TTC549 (cell line): Measurements from ENCODE around the gene SEC14L3.
A peak's percentile ranks its signal among the peaks of the same experiment; 100 is the strongest.

Experiments used
- FAIRE-seq: peaks from 2 replicates; lab custom pipeline; 2012; peaks lifted over from hg19 to GRCh38; lab: Jason Lieb, UNC

Gene SEC14L3

DNA sequence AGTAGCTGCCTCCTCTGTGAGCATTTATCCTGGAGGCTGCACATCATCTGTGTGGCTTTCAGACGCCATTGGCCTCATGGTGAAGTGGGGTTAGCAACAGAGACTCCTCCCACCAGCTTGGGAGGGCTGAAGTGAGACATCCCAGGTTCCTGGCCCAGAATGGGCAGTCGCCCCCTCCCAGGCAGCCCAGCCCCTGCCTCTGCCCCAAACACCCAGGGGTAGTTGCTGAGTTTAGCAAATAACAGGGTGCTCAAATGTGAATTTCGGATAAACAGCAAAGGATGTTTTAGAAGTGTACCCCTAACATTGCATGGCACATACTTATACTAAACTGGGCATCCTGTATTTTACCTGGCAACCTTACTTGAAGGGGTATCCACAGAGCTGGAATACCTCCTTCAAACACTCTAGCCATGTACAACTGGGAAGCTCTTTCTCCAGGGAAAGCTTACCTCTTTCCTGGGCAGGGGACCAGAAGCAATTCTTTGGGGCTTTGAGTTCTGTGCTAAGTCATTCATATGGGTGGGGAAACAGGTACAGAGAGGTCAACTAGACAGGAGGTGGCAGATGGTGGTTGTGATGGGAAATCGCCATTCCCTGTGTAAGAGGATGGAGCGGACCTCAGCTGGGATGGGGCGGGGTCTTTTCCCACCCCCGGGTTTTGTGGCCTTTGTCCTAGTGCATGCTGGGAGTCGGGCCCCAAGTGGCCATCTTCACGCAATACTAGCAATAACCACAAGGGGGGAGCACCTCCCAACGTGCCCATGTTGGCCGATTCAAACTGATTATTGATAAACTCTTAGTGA is 27.0 kb downstream of the SEC14L3 start:
- no peak for FAIRE-seq

DNA sequence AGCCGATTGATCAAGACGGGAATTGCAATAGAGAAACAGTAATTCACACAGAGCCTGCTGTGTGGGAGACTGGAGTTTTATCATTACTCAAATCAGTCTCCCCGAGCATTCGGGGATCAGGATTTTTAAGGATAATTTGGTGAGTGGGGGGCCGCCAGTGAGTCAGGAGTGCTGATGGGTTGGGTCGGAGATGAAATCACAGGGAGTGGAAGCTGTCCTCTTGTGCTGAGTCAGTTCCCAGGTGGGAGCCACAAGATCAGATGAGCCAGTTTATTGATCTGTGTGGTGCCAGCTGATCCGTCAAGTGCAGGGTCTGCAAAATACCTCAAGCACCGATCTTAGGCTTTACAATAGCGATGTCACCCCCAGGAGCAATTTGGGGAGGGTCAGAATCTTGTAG is 30.7 kb downstream of the SEC14L3 start:
- FAIRE-seq, result no peak

DNA sequence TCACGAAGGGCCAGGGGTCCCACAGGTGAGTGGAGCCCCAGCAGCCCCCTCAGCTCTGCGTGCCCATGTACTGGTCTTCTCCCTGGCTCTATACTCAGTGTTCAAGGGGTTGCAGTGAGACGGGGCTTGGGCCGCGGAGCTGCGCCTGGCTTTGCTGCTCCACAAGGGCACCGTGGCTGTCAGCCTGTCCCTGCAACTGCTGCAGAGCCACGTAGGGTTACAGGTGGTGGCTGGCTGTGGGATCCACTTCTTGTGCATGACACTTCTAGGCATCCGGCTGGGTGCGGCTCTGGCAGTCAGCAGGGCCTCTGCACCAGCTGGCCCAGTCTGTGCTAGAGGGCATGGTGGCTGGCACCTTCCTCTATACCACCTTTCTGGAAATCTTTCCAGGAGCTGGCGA is 32.0 kb downstream of the SEC14L3 start:
- FAIRE-seq, result no peak

DNA sequence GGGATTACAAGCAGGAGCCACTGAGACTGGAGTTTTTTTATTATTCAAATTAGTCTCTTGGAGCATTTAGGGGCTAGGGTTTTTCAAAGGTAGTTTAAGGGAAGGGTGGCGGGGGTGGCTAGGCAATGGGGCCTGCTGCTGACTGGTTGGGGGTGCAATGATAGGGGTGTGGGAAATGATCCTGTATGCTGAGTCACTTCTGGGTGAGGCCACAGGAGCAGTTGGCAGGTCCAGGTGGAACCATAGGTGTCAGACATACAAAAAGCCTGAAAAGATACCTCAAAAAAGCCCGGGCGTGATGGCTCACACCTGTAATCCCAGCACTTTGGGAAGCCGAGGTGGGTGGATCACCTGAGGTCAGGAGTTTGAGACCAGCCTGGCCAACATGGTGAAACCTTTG is 32.6 kb downstream of the SEC14L3 start:
- no peak for FAIRE-seq

DNA sequence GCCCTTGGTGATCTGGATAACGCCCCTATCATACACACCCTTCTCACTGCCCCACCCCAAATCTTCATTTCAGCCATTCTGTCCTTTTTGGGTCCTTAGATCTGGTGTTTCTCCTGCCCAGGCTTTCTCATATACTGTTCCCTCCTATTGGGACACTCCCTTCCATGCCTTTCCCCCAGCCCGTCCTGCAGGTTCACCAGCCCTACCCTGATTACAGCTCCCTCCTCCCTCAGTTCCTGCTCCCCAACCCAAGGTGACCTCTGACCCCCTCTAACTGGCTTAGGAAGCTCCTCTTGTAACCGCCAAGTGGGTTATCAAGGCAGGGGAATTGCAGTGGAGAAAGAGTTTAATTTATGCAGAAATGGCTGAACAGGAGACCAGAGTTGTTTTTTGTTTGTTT is 33.3 kb downstream of the SEC14L3 start:
- FAIRE-seq, result no peak

DNA sequence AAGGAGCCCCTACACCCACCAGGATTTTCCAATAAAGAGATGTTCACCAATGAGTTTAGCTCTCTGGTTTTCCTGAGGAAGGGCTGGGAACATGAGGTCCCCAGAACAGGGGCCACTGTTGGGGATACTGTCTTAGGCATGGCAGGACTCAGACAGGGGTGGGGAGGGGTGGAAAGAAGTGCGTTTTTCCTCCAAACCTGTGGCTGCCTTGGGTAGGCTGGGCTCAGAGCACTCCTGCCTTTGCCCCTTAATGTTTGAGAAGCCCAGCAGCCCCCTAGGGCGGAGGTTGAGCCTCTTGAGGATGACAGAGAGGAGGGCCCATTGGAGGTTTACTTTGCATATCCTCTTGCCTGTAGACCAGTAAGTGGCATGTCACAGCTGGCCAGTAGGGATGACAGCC is 35.6 kb downstream of the SEC14L3 start:
- no peak for FAIRE-seq

DNA sequence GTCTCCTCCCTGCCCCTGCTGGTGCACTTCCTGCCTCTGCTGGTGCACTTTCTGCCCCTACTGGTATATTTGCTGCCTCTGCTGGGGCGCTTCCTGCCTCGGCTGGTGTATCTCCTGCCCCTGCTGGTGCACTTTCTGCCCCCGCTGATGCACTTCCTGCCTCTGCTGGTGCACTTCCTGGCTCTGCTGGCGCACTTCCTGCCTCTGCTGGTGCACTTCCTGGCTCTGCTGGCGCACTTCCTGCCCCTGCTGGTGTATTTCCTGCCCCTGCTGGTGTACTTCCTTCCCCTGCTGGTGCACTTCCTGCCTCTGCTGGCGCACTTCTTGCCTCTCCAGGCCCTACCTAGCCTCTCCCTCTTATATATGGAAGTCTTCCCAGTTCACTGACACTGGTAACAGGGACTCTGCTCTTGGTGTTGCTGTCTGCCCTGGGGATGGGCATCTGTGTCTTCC is 36.1 kb downstream of the SEC14L3 start:
- FAIRE-seq, result no peak

DNA sequence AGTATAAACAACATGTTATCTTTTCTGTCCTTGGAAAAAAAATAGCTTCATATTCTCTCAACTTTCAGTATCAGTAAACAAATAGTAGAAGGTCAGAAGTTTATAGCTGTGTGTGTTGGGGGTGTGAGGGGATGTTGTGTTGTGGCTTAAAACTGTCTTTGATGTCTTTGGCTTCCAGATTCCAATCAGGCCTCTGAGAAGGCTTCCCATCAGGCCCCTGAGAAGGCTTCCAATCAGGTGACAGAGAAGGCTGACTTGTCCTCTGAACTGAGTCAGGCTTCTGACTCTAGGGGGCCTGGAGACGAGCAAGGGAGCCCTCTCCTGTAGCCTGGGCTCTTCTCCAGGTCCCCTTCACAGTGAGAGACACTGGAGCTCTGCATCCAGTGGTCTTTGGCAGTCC is 37.0 kb downstream of the SEC14L3 start:
- no peak for FAIRE-seq

DNA sequence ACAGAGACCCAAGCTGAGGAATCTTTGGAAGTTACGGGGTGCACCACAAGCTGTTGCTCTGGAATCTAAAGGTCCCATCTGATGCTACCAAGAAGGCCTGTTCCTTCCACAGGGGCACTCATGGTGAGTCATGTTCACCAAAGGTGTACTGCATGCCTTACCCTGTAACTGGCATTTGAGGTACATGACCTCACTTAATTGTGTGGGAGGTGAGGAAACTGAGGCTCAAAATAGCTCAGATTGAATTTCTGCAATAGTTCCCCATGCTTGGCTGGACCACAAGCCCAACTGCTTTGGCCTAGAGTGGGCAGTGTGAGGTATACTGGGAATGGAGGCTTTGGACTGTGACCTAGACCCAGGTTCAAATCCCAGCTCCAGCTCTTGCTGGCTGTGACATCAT is 38.0 kb downstream of the SEC14L3 start:
- no peak for FAIRE-seq

DNA sequence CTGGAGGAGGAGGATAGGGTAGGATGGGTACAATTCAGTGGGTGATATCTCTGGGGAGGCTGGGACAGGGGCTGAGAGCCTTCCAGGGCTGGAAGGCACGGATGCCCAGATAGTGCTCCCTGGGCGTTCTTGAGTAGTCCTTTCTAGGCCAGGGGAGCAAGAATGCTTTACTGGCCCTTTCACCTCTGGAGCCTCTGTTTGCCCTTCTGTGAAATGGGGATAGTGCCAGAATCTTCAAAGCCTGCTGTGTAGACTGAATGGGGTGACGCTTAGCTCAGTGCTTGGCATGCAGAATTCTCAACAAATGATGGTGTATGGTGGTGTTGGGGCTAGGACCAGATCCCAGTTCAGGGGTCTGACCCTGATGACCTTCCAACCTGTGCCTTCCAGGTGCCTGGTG is 38.6 kb downstream of the SEC14L3 start:
- FAIRE-seq, result no peak

DNA sequence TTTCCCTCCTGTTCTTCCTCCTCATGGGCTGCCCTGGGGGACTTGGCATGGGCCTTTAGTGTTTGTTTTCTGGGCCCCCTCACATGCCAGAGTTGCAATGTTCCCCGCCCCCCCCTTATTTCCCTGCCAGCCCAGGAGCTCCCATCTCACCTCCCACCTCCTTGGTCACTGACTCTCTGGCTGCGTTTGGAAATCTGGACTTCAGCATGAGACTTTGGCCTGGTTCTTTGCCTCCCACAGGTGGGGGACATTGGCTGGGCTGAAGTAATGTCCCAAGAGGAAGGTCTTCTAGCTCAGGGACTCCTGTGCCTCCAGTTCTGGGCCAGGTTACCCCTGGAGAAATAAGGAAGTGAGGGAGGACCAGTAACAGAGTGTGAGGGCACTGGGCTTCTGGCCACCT is 39.3 kb downstream of the SEC14L3 start:
- FAIRE-seq, result no peak

DNA sequence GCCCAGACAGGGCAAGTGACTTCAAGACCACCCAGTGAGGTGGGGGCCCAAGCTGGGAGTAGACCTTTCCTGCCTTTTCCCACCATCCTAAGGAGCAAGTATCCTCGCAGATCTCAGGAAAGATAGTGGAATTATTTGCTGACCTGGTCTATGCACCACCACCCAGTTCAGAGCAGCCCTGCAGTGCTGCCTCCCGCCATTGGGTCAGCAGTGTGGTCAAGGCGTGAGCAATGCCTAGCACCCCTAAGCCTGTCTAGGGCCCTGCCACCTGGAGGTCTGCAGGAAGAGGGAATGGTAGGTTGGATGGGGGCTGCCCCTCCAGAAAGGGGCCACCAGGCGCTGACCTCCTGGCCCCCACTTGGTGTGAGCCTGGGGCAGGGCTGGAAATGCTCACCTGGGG is 39.7 kb downstream of the SEC14L3 start:
- no peak for FAIRE-seq

DNA sequence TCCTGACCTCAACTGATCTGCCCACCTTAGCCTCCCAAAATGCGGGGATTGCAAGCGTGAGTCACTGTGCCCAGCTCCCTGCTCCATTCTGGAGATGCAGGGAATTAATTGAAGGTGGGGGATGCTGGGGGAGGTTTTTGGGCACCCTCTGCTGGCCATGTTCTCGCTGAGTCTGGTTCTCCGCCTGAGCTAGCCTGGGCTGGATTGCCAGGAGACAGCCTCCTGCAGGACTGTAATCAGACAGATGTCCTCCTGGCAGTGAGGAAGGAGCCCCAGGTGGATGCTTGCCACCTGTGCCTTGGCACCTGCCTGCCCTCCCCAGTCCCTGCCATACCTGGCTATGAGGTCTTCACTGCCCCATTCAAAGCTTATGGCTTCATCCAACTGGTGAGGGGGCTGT is 40.9 kb downstream of the SEC14L3 start:
- no peak for FAIRE-seq

DNA sequence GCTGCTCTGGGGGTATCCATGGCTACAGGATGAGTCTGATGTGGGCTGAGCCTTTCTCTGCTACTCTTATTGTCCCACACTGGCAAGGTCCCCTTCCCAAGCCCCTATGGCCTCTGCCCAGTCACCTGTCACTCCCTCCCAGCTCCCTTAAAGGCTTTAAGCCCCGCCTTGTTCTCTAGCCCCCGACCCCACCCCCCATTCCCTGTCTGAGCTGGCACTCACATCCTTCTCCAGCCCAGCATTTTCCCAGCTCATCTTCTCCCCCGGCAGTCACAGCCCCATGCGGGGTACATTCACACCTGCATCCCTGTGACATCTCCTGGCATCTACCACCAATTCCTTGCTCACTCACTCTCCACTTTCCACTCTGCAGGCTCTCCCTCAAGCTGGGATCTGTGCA is 41.9 kb downstream of the SEC14L3 start:
- FAIRE-seq, result no peak

DNA sequence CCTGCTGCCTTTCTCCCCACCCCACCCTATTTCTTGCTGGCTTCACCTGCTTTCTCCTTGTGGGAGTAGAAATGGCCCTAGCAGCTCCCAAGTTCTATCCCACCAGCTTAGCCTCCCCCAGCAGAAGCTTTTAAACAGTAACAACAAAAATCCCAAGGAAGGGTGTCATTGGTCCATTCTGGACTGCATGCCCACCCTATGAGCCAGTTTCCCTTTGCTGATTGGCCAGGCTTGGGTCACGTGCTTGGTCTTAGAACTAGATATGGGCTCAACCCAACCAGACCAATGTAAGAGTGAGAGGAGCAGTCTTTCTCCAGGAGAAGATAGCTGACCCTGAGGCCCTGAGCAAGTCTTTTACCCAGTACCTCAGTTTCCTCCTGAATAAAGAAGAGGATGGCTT is 43.9 kb downstream of the SEC14L3 start:
- no peak for FAIRE-seq

DNA sequence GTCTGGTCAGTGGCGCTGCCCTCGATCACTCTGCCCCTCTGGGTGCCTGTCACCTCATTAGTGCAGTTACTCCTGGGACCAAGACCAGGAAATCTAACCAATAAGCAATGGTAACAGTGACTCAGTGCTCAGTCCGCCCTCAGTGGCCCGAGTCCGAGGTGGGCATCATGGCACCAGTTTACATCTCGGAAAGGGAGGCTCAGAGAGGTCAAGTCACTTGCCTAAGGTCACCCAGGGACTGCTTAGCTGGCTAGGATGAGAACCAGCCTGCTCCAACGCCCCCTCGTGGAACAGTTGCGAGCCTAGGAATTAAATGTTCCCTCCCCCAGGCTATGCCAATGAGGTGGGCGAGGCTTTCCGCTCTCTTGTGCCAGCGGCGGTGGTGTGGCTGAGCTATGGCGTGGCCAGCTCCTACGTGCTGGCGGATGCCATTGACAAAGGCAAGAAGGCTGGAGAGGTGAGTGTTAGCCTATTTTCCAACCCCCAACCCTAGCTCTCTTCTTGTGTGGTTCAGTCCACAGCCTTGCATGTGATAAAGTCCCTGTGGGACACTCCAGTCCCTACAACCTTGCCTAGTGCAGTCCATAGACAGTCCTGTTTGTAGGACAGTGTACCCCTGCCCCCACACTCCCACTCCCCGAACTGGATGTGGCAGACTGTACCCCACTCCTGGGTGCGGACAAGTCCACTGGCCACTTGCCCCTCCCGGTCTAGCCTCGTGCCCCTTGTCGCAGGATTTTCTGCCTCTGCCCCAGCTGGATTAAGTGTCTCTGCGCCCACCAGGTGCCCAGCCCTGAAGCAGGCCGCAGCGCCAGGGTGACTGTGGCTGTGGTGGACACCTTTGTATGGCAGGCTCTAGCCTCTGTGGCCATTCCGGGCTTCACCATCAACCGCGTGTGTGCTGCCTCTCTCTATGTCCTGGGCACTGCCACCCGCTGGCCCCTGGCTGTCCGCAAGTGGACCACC is 45.1 kb downstream of the SEC14L3 start:
- FAIRE-seq, result no peak

DNA sequence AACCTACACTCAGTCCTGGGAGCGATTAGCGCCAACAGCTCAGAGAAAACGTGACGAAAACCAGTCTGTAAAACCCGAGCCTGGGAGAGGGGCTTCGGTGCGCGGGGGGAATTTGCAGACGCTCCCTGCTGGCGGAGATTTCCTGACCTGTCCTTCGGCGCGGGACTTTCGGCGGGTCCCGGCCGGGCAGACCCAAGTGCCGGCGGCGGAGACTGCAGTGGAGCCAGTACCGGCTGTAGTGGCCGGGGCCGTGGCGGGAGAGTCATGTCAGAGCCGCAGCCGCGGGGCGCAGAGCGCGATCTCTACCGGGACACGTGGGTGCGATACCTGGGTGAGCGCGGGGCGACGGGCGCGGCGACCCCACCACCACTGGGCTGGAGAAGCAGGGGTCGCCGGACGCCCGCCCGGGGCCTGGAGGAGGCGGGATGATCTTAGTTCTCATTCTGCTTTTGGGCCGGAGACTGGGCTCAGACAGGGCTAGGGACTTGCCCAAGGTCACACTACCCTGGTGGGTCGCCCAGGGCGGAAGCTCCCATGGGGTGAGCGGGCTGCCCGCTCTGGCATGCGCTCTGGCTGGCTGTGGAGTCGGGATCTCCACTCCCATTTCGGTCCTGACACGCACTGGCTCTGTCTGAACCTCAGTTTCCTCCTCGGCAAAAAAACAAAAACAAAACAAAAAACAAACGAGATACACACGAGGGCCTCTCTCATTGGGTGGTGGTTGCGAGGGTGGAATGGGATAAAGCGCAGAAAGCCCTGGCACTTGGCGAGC is 46.0 kb downstream of the SEC14L3 start, which contains the start of gene MTFP1:
MTFP1 (plus strand) TSS at position 153 of the 772 bp plus-strand sequence; CDS start at position 265, 112 bp downstream.
- no peak for FAIRE-seq

DNA sequence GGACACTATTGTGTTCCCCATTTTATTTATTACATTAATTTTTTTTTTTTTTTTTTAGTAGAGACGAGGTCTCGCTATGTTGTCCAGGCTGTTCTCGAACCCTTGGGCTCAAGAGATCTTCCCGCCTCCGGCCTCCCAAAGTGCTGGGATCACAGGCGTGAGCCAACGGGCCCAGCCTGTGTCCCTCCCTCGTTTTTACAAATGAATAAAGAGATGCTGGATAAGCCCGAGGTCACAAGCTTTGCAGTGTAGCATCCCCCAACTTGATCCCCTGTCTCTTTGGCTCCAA is 46.5 kb downstream of the SEC14L3 start:
- FAIRE-seq, result no peak

DNA sequence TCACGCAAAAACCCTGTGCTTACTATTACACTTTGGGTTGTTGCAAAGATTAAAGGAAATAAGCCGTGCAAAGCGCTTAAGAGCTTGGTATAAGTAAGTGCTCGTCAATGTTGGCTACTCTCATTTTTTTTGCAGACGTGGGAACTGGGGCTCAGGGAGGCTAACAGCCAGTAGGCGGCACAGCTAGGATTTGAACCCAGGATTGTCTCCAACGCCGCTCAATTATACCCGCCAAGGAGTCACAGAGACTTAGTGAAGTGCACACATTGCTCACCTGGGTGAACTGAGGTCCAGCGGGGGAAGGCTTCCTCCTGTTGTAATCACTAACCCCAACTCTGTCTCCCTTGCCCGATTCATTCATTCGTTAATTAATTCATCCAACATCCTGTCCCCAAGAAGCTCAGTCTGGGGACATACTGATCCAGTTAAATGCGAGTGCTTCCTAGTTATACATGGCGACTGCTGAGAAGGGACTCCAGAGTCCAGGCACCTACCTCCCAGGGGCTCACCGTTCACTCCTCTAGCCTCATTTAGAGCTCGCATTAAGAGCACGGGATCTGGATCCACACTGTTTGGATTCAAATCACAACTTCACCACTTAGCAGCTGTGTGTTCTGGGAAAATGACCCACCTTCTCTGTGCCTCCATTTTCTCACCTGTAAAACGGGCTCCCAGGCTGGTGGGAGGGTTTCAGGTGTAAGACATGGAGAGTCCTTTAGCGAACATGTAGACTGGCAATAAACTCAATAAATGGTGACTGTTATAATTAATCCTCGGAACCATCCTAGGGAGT is 47.1 kb downstream of the SEC14L3 start:
- no peak for FAIRE-seq

DNA sequence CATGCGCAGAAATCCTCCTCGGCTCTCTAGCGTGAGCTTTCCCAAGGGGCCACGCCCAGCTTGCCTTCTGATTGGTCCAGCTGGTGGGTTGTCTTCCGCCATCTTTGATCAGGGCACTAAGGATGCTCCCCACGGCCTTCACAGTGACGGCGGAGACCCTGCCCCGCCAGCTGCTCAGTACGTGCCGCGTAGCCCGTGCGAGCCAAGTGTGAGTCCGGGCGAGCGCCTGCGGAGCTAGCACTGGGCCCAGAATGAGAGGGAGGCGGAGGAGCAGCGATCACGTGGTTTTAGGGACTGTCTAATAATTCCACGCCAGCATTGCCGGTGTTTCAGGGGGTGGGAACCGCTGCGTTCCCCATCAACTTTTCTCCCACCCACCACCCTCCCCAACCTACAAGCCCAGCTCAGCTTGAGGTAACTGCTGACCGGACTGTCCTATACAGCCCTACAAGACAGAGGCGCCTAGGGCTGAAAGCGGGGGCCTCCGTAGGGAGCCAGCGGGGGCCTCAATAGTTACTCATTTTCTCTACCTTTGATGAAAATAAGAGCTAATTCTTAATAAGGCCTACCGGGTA is 47.8 kb downstream of the SEC14L3 start:
- FAIRE-seq, result peak; percentile 69

DNA sequence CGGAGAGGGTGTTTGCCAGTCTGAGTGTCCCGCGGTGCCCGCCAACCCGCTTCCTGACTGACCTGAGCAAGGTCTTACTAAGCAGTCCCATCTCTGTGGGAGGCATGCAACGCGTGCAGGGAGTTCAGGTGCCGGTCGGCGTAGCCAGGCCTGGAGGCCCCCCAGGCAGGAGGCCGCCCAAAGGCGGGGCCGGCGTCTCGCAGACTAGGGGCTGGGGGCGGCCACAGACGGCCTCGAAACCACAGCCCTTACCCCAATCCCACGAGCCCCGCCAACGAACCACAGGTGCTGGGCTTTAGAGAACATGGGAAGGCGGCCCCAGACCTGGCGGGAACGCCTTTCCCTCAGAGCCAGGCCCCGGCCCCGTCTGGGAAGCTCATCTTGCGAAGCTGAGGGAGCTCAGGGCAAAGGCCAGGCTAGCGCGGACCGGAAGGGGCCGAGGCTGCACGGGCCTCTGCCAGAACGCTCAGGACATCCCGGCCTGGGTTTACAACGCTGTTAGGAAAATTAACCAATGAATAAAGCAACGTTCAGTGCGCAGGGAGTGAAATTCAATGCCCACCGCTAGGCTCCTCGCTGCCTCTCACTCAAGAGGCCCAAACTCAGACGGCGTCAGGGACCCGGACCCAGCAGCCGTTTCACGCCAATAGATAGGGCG is 48.4 kb downstream of the SEC14L3 start:
- FAIRE-seq, result no peak
